ENCODE results near the gene HIRIP3.

The HIRIP3 gene

GRCh38 chr16:29958756-29959155 is 36.7 kb downstream of the HIRIP3 start:
- DNase-seq, result no peak

DNA sequence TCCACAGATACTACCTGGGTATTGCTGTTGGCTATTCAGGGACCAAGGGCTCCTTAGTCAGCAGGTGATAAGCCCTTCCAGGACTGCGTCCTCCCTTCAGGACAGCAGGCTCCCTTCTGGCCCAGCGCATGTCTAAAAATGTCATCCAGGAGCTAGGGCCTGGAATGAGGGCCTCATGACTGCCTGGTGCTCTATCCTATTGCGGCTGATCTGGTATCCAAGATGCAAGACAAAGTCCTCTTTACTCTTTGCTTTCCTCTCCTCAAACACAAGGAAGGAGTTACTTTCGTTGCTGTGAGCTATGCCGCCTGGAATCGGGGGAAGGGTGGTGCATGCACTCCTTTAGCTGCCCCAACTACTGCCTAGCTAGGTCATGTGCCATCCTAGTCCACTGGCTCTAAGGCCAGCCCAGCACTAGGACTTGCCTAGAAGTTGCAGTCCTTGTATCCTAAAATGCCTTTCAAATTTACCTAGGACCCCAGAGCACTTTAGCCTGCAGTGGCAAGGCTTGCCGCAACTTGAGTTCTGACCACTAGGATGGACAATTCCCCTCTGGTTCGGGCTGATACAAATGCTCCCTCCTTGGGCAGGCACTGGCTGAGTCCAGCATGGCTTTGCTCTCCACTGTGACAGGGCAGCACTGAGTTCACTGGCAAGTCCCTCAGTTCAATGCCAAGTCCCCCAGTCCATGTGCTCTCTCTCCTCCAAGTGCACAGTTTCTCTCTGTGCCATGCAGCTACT is 43.6 kb downstream of the HIRIP3 start:
- no peak for DNase-seq

DNA sequence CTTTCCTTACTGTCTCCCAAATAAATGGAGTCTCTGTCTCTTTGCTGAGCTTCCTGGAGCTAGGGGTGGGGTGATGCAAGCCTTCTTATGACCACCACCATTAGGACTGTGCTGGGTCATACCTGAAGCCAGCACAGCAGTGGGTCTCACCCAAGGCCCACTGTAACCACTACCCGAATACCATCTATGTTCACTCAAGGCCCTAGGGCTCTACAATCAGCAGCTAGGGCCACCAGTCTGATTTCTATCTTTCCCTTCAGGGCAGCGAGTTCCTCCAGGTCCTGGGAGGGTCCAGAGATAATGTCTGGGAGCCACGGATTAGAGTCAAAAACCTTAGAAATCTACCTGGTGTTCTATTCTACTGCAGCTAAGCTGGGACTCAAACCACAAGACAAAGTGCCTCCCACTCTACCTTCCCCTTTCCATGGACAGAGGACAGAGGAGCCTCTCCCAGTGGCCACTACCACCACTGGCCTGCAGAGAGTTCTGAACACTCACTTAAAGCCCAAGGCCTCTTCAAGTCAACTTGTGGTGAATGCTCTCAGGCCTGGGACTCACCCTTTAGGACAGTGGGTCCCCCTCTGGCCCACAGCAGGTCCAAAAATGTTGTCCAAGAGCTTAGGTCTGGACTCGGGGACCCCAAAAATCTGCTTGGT is 44.5 kb downstream of the HIRIP3 start:
- no peak for DNase-seq

- DNase-seq, result no peak
These were observed 47.5 kb downstream of the HIRIP3 start for GRCh38 chr16:29947897-29948296.

GRCh38 chr16:29943846-29944799 is 51.3 kb downstream of the HIRIP3 start:
- DNase-seq, result peak; percentile 56

Data from eye (tissue), 1 donor.